Measurements from ENCODE around the gene CAMK2G. TPM values are rescaled to one million over a fixed set of nuclear protein-coding genes. Genes with fewer than 3 reads are reported as not detected.

Gene CAMK2G
- total RNA-seq, 1 experiment from 2014 or later: 30.2 TPM

DNA sequence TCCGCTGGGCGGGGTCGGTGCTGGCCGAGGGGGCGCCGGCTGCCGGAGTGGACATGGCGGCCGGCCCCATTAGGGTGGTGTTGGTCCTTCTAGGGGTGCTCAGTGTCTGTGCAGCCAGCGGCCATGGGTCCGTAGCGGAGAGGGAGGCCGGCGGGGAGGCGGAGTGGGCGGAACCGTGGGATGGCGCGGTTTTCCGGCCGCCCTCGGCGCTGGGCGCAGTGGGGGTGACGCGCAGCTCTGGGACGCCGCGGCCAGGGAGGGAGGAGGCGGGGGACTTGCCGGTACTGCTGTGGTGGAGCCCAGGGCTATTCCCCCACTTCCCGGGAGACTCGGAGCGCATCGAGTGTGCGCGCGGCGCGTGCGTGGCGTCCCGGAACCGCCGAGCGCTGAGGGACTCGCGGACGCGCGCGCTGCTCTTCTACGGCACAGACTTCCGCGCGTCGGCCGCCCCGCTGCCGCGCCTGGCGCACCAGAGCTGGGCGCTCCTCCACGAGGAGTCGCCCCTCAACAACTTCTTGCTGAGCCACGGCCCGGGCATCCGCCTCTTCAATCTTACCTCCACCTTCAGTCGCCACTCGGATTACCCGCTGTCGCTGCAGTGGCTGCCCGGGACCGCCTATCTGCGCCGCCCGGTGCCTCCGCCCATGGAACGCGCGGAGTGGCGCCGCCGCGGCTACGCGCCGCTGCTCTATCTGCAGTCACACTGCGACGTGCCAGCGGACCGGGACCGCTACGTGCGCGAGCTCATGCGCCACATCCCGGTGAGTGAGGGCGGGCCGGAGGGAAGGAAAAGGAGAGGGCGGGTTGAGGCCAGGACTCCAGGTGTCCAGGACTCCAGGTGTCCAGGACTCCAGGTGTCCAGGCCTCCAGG lies 101.8 kb downstream of the CAMK2G start:
- H3K27ac ChIP-seq: peak overlapping the region; percentile 77
- H3K4me1 ChIP-seq: peaks cover 5% of the 10 kb centered on the region
- peak overlapping the region; percentile 72 for H3K4me3 ChIP-seq
- no peaks in the 10 kb centered on the region for H3K9me3 ChIP-seq (replicated peaks)
- DNase-seq: peak; percentile 86
- H3K27me3 ChIP-seq: no peaks in the 10 kb centered on the region
- peaks cover 41% of the 10 kb centered on the region for H3K36me3 ChIP-seq

GRCh38 chr10:73771722-73772280 lies 102.6 kb downstream of the CAMK2G start:
- Histone ChIP-seq H3K4me1 (peaks cover 5% of the 10 kb centered on the region), H3K4me3 (peak overlapping the region; percentile 72), H3K36me3 (peaks cover 45% of the 10 kb centered on the region), H3K27ac (peak overlapping the region; percentile 77), H3K27me3 (no peaks in the 10 kb centered on the region), H3K9me3 (replicated peaks) (no peaks in the 10 kb centered on the region)
- peak in 1 of 2 experiments; percentile 54 for DNase-seq

DNA sequence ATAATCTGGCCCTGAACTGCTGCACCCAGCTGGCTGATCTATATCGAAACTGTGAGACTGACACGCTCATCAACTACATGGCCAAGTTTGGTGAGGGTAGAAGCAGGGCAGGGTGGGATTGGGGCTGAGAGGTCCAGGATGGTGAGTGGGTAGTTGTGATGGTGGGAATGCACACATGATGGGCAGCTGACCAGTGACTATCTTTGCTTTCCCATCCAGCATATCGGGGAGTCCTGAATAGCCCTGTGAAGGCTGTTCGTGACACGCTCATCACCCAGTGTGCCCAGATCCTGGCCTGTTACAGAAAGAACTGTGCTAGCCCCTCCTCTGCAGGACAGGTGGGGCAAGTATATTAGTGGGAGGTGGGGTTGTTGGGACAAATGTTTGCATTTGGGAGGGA lies 105.0 kb downstream of the CAMK2G start:
- Histone ChIP-seq H3K4me3 (no peak overlapping the region), H3K36me3 (peaks cover 59% of the 10 kb centered on the region), H3K9me3 (replicated peaks) (no peaks in the 10 kb centered on the region), H3K27ac (no peak overlapping the region), H3K4me1 (peaks cover 5% of the 10 kb centered on the region), H3K27me3 (no peaks in the 10 kb centered on the region)
- no peak for DNase-seq

- Histone ChIP-seq H3K27ac (no peak overlapping the region), H3K4me1 (peaks cover 4% of the 10 kb centered on the region), H3K27me3 (no peaks in the 10 kb centered on the region), H3K9me3 (replicated peaks) (no peaks in the 10 kb centered on the region), H3K4me3 (no peak overlapping the region), H3K36me3 (peaks cover 62% of the 10 kb centered on the region)
- DNase-seq: no peak
Observed at GRCh38 chr10:73768881-73769280, 105.5 kb downstream of the CAMK2G start.

DNA sequence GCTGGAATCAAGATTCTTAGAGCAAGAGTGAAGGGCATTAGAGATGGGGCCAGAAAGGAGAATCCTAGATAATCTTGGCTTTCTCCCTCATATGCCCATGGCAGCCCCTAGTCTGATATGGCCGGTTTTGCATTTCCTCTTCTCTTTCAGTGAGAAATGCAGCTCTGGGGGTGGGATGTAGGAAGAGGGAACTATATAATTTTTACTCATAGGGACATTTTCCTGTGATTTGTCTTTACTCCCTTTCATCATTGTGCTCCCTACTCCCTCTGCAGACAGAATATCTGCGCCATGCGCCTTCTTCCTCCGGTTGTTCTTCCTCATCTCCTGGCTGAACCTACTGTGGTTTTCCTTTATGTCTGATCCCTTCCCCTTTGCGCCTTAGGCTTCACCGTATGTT lies 109.3 kb downstream of the CAMK2G start:
- Histone ChIP-seq H3K27ac (no peak overlapping the region), H3K4me1 (peaks cover 10% of the 10 kb centered on the region), H3K9me3 (replicated peaks) (no peaks in the 10 kb centered on the region), H3K4me3 (no peak overlapping the region), H3K27me3 (no peaks in the 10 kb centered on the region), H3K36me3 (peaks cover 86% of the 10 kb centered on the region)
- no peak for DNase-seq

- no peak overlapping the region for H3K4me3 ChIP-seq
- no peak for DNase-seq
- H3K9me3 ChIP-seq (replicated peaks): no peaks in the 10 kb centered on the region
- no peaks in the 10 kb centered on the region for H3K27me3 ChIP-seq
- H3K4me1 ChIP-seq: peaks cover 17% of the 10 kb centered on the region
- no peak overlapping the region for H3K27ac ChIP-seq
- peaks cover 78% of the 10 kb centered on the region for H3K36me3 ChIP-seq
Observed at GRCh38 chr10:73763343-73763742, 111.0 kb downstream of the CAMK2G start.

- Histone ChIP-seq H3K27ac (no peak overlapping the region), H3K36me3 (peaks cover 77% of the 10 kb centered on the region), H3K9me3 (replicated peaks) (no peaks in the 10 kb centered on the region), H3K4me1 (peaks cover 17% of the 10 kb centered on the region), H3K27me3 (no peaks in the 10 kb centered on the region), H3K4me3 (no peak overlapping the region)
- no peak for DNase-seq
Observed at GRCh38 chr10:73762915-73763314, 111.4 kb downstream of the CAMK2G start.

Other genes with a start within 250 kb of the CAMK2G start
- 0.26 and 0.84 TPM in 2 replicates for gene MYOZ1, start 233.1 kb downstream of the CAMK2G start, total RNA-seq (2014; rRNA removed; shearing (Covaris generic))
- gene SYNPO2L, start 218.5 kb downstream of the CAMK2G start, total RNA-seq (2014; rRNA removed; shearing (Covaris generic)): 1.8 and 2.1 TPM in 2 replicates
- gene AGAP5, start 176.4 kb downstream of the CAMK2G start, total RNA-seq (2014; rRNA removed; shearing (Covaris generic)): 2.2 and 2.7 TPM in 2 replicates
- gene SEC24C, start 130.2 kb downstream of the CAMK2G start, total RNA-seq (2014; rRNA removed; shearing (Covaris generic)): 89.4 and 92.2 TPM in 2 replicates
- gene CHCHD1, start 92.5 kb downstream of the CAMK2G start, total RNA-seq (2014; rRNA removed; shearing (Covaris generic)): 78.2 and 79.1 TPM in 2 replicates
- gene ZSWIM8, start 88.9 kb downstream of the CAMK2G start, total RNA-seq (2014; rRNA removed; shearing (Covaris generic)): 36.5 and 41.1 TPM in 2 replicates
- gene NDST2, start 63.0 kb downstream of the CAMK2G start, total RNA-seq (2014; rRNA removed; shearing (Covaris generic)): 19.6 and 24.5 TPM in 2 replicates
- gene PLAU, start 36.6 kb upstream of the CAMK2G start, total RNA-seq (2014; rRNA removed; shearing (Covaris generic)): 58.5 and 64.8 TPM in 2 replicates
- 45.5 and 48.1 TPM in 2 replicates for gene VCL, start 123.6 kb upstream of the CAMK2G start, total RNA-seq (2014; rRNA removed; shearing (Covaris generic))